GM20000 (cell line): ENCODE results near the gene MLC1.

Source experiments
- DNase-seq: peaks from one replicate; pipeline ENCODE4 v3.0.0; 2012; ENCODE audit warnings: low spot score
- CTCF ChIP-seq: IDR thresholded peaks from 2 replicates; pipeline ENCODE4 v1.5.1; 2012; ENCODE audit warnings: mild to moderate bottlenecking, control low read depth; ENCODE audit errors: extremely low read depth, missing control alignments

The MLC1 gene

GRCh38 chr22:50061141-50061823, 23.9 kb downstream of the MLC1 start:
- no peak for TF ChIP-seq CTCF
- DNase-seq: no peak

DNA sequence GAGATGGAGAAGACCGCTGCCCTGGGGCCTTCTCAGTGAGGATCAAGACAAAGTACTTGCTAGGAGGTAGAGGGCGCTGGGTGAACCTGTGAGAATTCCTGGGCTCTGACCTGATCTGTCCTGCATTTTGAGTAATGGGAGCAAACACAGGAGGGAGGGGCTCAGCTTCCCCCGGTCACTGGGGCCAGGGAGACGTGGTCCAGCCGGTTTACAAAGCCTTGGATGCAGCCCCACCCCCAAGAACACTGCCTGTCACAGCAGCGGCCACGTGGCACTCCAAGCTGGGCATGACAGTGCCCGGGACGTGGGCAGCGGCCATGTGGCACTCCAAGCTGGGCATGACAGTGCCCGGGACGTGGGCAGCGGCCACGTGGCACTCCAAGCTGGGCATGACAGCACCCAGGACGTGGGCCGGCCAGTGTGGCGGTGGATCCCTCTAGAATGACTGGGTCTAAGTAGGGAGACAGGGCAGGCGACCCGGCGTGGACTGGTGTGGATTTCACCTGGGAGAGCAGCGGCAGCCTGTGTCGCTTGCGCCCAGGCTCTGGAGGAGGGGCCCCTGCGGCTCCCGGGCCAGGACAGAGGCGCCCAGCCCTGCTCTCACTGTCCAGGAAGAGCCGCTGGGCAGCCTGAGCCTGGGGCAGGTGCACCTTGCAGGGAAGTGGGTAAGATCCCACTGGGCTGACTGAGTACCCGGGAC, 24.6 kb downstream of the MLC1 start:
- DNase-seq: no peak
- TF ChIP-seq CTCF: no peak

GRCh38 chr22:50059881-50060262, 25.4 kb downstream of the MLC1 start:
- no peak for DNase-seq
- no peak for TF ChIP-seq CTCF

DNA sequence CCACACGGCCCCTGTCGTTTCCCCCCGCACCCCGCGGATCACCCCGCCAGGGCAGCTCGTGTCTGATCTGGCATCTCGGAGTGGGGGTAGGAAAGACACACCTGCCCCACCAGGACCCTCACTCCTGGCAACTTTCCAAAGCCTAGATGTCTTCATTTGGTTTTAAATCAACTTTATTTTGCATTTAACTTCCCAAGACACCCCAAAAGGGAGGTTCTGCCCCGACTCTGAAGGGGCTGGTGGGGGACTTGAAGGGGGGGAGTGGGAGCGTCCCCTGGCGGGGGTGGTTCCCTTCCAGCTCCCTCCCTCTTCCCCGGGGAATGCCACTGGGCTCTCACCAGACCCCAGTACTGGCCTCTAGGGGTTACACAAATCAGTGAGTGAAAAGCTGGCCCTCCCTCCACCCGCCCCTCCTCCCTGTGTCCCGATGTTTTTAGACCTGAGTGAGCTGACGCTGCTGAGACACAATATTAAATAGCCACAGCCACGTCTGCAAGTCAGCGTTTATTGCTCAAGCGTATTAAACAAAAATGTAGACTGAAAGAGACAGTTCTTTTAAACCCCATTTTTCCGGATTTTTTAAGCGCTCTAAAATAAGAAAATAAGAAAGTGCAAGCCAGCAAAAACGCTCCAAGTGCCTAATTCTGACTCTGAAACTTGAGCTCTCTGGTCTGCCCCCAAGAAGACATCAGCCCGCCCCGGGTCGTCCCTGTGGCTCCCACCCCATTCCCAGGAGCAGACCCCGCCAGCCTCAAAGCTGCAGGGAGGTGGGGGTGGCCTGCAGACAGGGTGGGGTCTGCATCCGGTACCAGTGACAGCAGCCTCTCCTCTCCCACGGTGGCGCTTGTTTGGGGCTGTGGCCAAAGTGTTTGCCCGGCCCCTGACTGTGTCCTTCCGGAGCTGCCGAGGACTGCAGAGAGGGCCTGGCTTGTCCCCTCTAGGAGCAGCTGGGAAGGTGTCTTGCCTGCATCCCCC, 26.0 kb downstream of the MLC1 start:
- peak; percentile 63 for DNase-seq
- TF ChIP-seq CTCF: no peak

GRCh38 chr22:50058061-50058905, 26.9 kb downstream of the MLC1 start, which contains the start of gene TTLL8:
TSS of gene TTLL8 (minus strand) at chr22:50058298.
- no peak for TF ChIP-seq CTCF
- no peak for DNase-seq

GRCh38 chr22:50057278-50058060, 27.8 kb downstream of the MLC1 start:
- no peak for TF ChIP-seq CTCF
- DNase-seq: no peak
